Activated CD4-positive, alpha-beta T cell treated with anti-CD3 and anti-CD28 coated beads, Interleukin-2, amount 50 U/mL, for 4 hours (primary cell): Measurements from ENCODE around the gene BLVRB.
"Not testable (repeated sequence)": the region's sequence is repeated elsewhere in the genome, so short reads cannot be mapped to it uniquely, and the experiment has no call there.

Experiments
- DNase-seq, 2 experiments: peaks; one replicate each; pipeline ENCODE4 v3.0.0-alpha.2; 2020

Gene BLVRB

DNA sequence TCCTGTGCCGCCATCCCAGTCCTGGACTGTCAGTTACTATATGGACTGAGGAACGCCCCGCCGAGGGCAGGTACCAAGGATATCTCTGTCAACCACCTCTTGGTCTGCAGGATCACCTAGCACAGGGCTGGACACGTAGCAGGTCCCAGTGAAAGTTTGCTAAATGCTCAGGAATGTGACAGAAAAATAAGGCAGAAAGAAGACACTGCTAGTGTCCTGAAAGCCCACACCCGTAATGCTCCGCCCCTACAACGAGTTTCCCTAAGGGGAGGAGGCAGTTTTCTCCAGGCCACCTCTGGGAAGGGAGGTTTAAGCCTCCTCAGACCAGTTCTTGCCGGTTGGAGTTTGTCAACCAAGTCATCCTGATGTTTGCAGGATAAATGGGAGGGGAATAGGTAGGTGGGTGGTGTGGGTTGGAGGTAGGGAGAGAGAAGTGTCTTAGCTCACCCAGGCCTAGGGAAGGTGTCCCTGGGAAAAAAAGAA, 19.7 kb downstream of the BLVRB start:
- no peak for DNase-seq

DNA sequence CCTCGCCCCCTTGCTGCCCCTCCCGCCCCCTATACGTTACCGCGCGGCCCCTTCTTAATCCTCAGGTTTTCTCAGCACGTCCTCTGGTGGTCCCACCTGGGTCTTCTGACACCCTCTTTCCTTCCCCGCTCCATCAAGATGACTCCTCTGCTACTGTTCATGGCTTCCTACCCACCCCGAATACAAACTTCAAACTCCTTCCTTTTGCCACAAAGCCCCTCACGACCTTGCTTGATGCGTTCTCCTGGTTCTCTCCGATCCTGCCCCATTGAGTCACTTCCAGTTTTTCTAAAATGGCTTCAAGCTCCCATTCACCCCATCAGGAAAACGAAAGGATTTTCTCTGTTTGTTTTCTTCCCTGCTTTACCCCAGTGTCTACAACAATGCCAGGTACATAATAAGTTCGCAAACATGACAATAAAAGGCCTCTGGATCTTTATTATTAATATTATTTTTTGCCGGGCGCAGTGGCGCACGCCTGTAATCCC, 20.7 kb downstream of the BLVRB start:
- no peak for DNase-seq

DNA sequence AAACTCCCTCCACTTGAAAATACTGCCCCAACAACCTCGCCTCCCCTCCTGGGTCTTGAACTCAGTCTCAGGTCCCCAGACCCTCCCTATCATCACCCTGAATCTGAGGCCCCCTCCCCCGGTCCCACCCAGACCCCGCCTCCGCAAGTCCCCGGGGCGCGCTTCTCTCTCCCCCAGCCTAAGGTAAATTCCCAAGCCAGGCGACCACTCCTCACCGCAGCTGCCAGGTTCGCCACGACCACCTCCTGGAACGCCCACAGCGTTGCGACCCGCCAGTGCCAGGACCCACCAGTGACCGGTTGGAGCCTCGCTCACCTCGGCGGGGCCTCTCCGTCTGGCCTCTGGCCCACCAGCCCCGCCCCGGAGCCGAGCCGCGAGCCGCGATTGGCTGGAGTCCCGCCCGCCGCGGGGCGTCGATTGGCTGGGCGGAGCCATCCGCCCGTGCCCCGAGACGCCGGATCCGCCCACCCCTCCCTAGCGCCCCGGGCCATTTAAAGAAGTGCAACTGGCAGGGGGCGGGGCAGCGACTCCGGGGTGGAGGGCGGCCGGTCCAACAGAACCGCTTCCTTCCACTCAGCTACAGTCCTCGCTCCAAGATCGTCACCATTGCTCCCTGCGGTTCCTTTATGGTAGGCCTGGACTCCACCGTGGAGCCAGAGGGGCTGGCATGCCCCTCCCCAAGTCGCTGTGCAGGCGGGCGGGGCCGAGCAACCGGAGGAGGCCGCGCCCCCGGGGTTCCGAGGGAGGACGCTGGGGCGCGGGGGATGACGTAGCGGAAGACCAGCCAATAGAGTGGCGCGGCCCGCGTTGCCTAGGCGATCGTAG, 21.3 kb downstream of the BLVRB start, which contains the start of gene SERTAD3:
Gene SERTAD3 (minus strand): TSS at position 336 of the 825 bp plus-strand sequence. CDS start 2,255 bp downstream, outside the sequence.
- DNase-seq = peak; percentile 95

DNA sequence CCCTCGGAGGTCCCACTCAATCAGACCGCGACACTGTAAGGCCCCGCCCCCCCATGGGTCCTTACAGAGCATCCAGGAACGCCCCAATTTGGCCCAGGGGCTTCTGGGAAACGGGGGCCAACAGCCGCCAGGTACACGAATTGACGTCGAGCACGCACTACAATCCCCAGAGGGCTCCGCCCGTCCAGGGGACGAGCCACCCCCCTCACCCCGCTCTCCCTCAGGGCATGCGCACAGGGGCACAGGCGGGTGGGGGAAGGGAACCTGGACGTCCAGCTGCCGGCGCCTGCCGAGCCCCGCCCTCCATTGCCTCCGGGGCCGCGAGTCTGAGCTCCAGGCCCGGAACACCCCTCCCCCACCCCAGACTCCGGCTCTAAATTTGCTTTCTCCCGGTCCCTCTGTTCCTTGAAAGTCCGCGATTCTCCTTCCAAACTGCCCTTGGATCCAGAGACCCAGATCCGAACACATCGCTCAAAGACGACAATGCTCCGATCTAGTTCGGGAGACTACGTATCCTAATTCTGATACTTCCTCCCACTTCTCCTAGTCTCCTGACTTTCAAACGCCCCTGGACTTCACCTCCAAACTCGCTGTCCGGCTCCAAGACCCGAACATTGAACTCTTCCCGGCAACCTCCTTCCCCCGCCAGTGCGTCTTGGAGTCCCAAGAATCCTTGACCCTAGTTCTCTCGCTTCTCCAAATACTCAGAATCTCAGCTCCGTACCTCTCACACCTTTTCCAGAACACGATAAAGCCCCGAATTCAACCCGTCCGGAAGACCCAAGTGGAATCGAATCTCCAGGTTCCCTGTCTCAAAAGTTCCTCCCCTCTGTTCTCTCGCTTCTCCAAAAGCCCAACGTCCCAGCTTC, 22.2 kb downstream of the BLVRB start:
- DNase-seq = peak; percentile 99

DNA sequence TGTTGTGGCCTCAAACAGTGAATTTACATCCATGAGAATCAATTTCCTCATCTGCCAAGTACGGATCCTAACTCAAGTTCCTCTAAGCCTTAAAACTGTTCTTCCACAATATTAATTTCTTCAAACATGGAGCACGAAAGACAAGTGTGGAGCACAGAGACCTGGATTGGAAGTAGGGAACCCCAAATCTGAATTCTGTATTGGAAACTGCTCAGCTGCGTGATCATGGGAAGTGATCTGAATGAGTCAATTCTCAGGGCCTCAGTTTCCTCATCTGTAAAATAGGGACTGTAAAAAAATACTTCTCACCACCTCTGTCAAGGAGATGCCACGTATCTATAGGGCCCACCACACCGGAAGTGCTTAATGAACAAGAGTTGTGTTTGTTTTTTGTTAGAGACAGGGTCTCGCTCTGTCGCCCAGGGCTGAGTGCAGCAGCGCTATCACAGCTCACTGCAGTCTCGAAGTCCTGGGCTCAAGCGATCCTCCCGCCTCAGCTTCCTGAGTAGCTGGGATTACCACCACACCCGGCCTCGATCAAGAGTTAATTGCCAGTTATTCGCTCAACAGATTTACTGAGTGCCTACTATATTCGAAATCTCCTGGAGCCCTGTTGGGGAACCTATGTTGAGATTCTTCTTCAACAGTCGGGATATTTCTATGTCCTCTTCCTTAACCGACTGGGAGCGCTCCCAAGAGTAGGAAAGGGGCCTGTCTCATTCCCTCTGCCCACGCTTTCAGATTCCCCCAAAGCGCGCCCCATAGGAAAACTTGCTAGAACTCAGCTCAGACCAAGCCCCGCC, 23.0 kb downstream of the BLVRB start:
- DNase-seq = no peak

DNA sequence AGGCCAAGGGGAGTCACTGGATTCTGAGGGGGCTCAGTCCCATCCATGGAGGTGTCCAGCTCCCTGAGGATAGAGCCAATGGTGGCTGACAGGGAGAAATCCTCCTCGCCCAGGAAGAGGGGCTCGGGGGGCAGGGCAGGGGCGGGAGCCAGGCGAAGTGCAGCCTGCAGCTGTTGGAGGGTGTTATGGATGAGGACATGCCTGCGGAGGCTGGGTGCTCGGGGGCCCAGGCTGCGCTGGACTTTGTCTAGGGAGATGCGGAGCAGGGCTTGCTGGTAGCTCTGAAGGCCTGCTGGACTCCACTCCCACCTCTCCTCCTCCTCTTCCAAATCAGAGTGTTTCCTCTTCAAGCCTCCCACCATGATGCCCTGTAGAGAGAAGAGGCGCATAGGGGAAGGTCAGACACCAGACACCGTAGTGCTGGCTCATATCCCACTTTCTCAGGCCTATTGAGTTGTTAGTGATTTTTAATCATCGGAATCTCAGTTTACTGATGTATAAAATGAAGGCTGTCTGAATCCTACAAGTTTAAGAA, 23.8 kb downstream of the BLVRB start:
- no peak for DNase-seq

DNA sequence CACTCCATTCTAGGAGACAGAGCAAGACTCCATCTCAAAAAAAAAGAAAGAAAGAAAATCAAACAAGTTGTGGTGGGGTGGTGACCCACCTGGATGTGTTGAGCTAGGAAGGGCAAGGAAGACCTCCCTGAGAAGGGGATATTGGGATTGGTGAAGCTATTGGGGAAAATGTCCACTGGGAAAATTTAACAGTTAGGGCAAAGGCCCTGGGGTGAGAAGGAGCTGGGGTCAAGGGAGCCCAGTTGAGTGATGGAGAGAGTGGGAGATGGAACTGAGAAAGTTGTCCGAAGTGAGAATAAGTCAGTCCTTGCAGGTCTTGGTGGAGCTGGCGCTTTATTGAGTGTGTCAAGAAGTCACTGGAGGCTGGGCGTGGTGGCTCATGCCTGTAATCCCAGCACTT, 27.3 kb downstream of the BLVRB start:
- no peak for DNase-seq

DNA sequence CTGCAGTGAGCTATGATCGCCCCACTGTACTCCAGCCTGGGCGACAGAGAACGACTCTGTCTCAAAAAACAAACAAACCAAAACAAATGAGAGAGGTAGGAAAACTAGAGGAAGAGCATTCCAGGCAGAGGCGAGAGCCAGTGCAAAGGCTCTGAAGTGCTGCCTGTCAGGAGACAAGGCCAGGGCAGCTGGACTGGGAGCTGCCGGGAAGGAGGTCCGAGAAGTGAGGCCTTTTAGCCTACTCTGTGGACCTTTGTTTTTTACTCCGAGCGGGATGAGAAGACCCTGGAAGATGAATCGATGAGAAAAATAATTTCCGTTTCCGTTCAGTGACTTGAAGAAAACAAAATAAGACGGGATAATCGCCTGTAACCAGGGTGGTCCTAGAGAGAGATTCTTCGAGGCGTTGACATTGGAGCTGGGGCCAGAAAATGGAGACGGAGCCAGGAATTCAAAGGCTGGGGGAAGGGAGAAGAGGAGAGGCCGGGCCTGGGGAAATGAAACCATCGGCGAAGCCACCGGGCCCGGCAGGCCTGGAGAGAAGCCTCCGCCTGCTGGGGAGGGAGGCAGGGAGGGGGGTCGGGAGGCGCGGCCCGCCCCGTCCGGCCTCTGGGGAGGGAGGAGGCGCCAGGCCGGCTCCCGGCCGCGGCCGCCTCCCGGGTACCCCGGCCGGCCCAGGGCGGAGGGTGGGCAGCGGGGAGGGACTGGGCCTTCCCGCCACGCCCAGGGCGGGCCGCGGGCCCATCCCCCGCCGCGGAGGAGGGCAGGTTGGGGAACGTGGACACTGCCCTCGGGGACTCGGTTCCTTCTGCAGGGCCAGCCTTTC, 31.9 kb downstream of the BLVRB start:
- DNase-seq = peak in 1 of 2 experiments; percentile 28

DNA sequence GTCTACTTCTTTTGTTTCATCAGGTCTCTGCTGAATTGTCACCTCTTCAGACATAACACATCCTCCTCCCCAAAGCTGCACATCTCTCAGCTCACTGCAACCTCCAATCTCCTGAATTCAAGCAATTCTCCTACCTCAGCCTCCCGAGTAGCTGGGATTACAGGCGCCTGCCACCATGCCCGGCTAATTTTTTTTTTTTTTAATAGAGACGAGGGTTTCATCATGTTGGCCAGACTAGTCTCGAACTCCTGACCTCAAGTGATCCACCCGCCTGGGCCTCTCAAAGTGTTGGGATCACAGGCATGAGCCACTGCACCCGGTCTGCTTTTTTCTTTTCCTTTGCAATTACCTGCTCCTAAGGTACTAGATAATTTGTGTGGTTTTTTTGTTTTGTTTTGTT, 32.8 kb downstream of the BLVRB start:
- DNase-seq = not testable (repeated sequence)

DNA sequence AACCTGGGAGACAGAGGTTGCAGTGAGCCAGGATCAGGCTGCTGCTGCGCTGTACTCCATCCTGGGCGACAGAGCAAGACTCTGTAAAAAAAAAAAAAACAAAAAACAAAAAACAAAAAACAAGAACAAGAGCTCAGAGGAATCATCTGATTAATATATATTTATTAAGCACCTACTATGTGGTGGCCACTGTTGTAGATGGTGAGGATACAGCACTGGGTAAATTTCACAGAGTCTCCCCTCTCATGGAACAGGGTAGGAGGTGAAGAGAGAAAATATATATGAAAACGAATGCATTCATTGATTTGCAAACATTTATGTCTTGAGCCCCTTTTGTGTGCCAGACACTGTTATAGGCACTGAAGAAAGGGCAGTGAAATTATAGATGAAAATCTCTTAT, 33.8 kb downstream of the BLVRB start:
- no peak for DNase-seq

DNA sequence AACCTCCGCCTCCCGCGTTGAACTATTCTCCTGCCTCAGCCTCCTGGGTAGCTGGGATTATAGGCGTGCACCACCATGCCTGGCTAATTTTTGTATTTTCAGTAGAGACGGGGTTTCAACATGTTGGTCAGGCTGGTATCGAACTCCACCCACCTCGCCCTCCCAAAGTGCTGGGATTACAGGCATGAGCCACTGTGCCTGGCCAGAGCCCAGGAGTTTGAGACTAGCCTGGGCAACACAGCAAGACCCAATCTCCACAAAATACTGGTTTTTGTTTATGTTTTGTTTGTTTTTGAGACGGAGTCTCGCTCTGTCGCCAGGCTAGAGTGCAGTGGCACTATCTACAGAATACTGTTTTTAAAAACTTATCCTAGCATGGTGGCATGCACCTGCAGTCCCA, 35.3 kb downstream of the BLVRB start:
- DNase-seq = not testable (repeated sequence)

DNA sequence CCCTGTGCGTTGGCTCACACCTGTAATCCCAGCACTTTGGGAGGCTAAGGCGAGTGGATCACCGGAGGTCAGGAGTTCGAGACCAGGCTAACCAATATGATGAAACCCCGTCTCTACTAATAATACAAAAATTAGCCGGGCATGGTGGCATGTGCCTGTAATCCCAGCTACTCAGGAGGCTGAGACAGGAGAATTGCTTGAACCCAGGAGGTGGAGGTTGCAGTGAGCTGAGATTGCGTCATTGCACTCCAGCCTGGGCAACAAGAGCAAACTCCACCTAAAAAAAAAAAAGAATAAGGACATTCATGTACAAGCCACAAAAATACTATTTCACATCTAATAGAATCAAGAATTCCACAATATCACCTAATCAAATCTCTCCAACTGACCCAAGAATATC, 37.3 kb downstream of the BLVRB start:
- DNase-seq = not testable (repeated sequence)

DNA sequence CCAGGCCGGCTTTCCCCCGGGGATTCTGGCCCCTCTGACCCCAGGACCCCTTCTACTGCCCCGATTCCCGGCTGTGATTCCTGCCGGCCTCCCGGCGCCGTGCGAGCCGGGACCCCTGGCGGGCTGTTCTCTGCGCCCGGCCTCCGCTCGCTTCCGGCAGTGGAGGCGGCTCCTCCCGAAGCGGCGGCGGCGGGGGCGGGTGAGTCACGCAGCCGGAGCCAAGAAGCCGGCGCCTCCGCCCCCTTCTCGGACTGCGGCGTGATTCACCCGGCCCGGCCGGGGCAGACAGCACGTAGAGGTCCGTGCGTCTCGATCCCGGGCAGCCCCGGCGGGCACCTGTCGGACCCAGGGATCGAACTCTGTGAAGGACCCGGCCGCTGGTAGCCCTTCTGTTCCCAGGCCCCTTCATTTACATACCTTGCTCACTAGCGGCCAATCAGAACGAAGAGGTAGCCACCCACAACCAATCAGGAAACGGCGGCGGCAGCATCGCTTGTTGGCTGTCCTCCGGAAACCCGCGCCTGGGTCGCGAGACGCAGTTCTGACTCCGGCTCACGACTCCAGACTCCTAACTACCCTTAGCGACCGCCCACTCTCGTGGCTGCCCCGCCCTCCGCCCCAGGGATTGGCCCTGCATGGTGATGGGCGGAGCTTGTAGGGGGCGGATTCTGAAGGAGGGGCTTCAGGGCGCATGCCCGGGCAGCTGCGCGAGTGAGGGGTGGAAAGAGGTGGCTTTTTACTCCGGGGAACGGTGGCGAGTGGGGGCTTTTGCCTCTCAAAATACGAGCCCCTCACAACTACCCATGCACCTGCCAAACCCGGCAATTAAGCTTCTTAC, 39.9 kb downstream of the BLVRB start, which contains the start of gene SERTAD1:
Gene SERTAD1 (minus strand): TSS at position 543 of the 838 bp plus-strand sequence. CDS start 2,446 bp downstream, outside the sequence.
- DNase-seq = peak; percentile 100

DNA sequence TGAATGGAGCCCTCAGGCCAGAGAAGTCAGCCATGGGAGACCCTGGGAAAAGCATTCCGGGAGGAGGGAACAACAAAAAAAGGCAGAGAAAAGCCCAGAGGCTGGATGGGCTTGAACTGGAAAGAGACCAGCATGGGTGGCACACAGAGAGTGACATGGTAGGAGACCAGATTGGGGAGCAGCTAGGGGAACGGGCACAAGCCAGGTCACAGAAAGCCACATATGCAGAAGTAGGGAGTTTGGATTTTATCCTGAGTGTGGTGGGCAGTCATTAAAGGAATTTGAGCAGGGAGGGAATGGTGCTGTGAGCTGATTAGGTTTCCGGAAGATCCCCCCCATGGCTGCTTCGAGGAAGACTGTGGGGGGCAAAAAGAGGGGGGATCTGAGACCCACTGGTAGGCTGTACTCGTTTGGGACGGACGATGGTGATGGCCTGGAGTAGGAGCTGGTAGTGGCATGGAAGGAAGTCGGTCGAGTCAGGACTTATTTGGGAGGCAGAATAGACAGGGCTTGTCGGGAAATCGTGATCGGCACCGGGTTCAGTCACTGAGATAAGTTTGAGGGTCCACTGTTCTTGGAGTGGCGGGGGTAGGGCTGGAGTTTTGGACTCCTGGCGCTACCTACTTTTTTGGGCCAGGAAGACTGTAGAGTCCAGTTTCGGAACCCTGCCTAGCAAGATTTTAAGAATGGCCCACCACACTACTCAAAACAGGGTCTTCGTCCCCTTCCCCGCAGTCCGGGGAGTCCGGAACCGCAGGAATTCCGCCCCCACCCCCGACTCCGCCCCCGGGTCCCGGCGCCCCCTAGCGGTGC, 40.7 kb downstream of the BLVRB start:
- DNase-seq = no peak

DNA sequence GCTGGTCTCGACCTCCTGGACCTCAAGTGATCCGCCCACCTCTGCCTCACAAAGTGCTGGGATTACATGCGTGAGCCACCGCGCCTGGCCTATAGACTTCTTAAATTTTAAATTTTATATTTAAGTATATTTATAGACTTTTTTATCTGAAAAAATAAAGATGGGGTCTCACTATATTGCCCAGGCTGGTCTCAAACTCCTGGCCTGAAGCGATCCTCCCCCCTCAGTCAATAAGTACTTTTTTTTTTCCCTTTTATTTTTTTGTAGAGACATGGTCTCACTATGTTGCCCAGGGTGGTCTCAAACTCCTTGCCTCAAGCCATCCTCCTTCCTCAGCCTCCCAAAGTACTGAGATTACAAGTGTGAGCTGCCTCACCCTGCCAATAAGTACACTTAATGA, 41.6 kb downstream of the BLVRB start:
- no peak for DNase-seq

DNA sequence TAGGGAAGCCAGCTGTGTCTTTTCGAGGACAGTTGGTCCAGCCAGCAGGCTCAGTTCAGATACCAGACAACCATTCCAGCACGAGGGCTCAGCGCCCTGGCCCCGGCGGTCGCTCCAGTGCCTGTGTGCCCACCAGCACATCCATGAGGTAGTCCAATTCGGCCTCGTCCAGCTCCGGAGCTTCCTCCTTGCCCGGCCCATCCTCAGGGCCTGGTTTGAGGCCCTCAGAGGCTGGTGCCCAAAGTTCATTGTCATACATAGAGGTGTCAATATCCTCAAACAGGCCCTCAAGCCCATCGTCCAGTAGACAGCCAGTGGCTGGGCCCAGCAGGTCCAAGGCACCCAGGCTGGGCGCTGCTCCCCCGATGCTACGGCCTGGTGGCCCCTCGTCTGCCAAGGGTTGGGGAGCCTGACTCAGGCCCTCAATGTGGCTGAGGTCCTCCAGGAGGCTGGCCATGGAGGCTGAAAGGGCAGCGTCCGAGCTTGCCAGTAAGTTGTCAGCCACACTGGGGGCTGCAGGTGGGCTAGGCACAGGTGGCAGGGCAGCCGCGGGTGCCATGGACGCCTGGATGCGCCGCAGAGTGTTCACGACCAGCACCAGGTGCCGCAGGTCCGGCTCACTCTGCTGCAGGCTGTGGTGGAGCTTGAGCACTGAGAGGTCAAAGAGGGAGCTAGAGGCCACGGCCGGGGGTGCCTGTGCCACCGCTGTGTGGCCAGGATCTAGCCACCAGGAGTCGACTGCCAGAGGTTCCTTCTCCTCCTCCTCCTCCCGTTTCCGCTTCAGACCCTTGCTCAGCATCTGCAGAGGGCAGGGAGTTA, 42.6 kb downstream of the BLVRB start:
- DNase-seq = no peak

DNA sequence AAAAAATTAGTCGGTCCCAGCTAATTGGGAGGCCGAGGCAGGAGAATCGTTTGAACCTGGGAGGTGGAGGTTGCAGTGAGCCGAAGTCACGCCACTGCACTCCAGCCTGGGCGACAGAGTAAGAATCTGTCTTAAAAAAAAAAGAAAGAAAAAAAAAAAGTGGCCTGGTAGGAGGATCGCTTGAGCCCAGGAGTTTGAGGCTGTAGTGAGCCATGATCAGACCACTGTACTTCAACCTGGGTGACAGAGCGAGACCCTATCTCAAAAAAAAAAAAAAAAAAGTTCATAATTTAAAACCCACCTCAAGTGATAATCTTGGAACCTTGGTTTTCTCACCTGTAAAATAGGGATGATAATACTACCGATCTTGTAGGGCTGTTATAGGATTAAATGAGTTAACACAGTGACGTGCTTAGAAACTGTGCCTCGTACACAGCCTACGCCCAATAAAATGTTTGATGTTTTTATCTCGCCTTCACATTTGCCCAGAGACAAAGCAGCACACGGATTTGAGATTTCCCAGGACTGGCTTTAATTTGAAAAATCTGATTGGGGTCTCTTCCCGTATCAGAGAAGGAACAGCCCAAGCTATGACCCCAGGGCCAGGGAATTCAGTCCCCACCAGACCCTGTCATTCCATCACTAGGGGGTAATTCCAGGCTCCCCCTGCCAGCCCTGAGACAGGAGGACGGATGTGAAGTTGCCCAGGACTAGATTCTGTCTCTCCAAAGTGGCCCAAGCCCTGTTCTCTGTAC, 43.4 kb downstream of the BLVRB start:
- DNase-seq = no peak
